NT2/D1 (cell line): ENCODE data around the gene OVCH1.

Experiments
- SUZ12 ChIP-seq: IDR thresholded peaks from 2 replicates; pipeline ENCODE4 v1.6.1; 2011; ENCODE audit not compliant: insufficient read length, insufficient read depth; ENCODE audit errors: extremely low read depth
- YY1 ChIP-seq: IDR thresholded peaks from 2 replicates; pipeline ENCODE4 v1.6.1; 2011; ENCODE audit not compliant: insufficient read length, insufficient read depth
- ZNF274 ChIP-seq: IDR thresholded peaks from 2 replicates; pipeline ENCODE4 v1.6.1; 2011; ENCODE audit warnings: mild to moderate bottlenecking, low read depth, low read length

- TF ChIP-seq ZNF274: no peak
- TF ChIP-seq YY1: no peak
- TF ChIP-seq SUZ12: no peak
Measured at GRCh38 chr12:29425722-29426121, 71.8 kb downstream of the OVCH1 start.
